Measurements from ENCODE around the gene NKTR.
"Not testable (repeated sequence)": the region's sequence is repeated elsewhere in the genome, so short reads cannot be mapped to it uniquely, and the experiment has no call there.

Gene NKTR

DNA sequence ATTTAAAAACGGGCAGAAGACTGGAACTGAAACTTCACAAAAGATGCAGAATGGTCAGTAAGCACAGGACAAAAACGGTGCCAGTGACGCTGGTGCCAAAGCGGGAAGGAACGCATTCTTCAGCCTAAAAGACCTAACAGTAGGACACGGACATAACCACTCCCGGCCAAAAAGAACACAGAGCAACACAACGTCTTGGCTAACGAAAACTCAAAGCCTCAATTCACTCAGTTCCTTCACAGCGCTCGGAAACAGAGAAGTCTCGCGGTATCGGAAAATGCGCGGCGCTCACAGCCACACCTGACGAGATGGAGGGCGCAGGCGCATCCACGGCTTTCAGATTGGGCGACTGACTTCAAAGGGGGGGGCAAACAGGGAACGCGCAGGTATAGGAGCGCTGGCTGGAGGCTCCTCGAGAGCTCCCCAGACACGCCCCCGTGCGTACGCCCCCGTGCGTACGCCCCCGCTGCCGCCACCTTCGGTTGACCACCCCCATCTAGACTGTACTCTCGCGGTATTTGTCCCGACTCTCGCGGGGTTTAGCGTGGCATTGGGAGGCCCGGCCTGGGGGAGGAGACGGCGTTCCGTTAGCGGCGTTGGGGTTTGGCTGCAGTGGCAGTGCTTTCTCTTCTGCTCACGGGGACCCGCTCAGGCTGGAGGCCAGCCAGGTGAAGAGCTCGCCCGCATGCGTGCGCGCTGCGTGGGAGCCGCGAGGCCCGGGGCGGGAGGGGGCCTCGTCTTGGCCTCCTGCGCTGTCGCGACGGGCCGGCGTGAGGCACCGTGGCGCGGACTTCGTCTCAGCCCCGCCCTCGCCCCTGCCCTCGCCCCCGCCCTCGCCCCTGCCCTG lies at the start of gene NKTR:
Gene NKTR (plus strand): TSS at position 576 of the 847 bp plus-strand sequence. CDS start 321 bp downstream, outside the sequence.
- intact Hi-C loops (cut with DNase I): loop anchor here (5.0 kb wide), 1 partner anchor 52 kb away; the partner anchor contains the start of gene ZBTB47
- peak; percentile 86 to 99 (median 95) for DNase-seq

GRCh38 chr3:42552830-42553229 lies 47.7 kb upstream of the NKTR start:
- peak in 2 of 42 donors; percentile 35 to 41 for DNase-seq
- intact Hi-C loops (cut with DNase I): no loop called here

DNA sequence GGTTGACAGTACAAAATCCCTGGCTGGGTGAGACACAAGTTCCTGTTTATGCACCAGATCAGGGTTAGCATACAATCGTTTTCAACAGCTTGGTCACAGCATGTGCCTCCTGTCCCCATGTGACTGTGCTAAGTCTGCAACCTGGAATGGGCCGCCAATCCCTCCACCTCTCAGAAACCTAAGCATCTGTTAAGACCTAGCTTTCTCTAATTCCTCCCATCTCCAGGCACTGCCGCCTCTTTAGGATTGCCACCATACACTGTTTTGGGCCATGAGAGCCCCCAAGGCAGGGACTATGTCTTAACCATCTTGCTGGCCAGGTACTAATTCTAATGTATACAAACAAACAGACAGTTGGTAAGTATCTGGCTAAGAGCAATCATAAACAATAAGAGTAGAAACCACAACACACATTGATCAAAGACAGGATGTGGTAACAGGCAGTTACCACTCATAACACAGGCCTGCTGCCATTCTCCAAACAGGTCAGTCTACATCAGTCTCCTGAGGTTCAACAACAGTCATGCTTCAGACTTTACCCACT lies 44.3 kb upstream of the NKTR start:
- peak in 2 of 42 donors; percentile 3 to 31 for DNase-seq
- intact Hi-C loops (cut with DNase I): no loop called here

GRCh38 chr3:42556817-42557216 lies 43.7 kb upstream of the NKTR start:
- peak in 25 of 42 donors; percentile 16 to 72 (median 45) for DNase-seq
- intact Hi-C loops (cut with DNase I): not testable (repeated sequence)

GRCh38 chr3:42557854-42558253 lies 42.6 kb upstream of the NKTR start:
- peak in 2 of 42 donors; percentile 26 to 29 for DNase-seq
- intact Hi-C loops (cut with DNase I): no loop called here

DNA sequence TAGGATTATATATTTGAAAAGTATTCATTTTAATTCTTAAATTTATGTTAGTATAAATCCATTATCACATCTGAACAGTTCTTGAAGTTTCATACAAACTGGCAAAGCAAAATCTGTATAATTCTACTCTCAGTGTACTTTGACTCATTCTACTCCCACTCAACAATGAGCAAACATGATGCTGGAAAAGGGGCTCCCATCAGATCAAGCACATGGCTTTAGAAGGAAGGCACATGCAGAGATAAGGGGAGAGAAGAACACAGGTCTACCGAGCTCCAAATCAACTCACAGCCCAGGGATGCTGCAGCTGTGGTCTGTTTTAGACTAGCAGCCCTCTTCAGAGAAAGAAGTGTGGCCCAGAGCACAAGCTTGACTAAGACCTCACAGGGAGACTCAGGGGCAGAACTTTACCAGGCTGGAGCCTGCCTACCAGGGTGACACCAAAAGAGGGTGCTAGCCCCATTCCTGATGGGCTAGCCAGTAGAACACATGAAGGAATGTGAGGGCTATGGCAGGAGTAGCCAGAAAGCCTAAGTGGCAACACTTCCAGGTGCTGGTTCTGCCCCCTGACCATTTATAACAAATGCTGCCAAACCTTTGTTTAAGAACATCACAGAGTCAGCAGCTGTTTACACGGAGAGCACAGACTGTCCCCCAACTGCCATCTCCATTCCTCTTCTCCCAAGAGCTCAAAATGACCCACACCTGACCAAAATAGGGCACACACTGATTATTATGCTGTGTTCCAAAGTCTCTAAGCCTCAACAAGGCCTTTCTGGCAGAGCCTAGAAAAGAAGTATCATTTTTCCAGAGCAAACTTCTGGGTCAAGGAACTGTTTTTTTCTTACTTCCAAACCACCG lies 38.2 kb upstream of the NKTR start:
- DNase-seq: peak in 9 of 42 donors; percentile 14 to 41 (median 25)
- intact Hi-C loops (cut with DNase I): no loop called here

DNA sequence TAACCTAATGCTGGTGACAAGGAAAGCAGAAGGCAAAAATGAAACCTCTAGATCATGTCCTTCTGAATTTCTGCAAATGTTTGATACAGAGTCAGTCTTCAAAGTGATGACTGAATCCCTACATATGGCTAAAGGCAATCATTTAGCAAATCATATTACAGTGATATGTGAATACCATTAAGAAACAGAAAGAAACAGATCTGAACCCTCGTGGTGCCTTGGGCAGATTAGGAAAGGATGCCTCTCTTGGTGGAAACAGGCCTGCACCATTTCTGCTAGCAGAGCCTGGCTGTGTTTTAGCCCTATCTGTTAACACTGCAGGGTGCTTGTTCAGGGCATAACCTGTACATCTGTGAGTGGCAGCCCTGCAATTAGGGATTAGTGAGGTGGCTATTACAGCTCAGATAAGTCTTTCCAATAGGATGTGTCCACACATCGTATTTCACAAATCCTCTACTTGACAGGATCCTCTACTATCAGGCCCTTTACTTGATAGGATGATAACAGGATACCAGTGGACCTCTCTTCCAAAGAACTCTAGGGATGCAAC lies 30.8 kb upstream of the NKTR start:
- peak in 1 of 42 donors; percentile 16 for DNase-seq
- intact Hi-C loops (cut with DNase I): no loop called here

- intact Hi-C loops (cut with DNase I): no loop called here
- DNase-seq: peak in 37 of 42 donors; percentile 16 to 84 (median 61)
Measured at GRCh38 chr3:42572278-42572677, 28.2 kb upstream of the NKTR start.

- intact Hi-C loops (cut with DNase I): no loop called here
- no peak for DNase-seq
Measured at GRCh38 chr3:42575137-42575741, 25.2 kb upstream of the NKTR start.

GRCh38 chr3:42578054-42578453 lies 22.4 kb upstream of the NKTR start:
- no peak for DNase-seq
- intact Hi-C loops (cut with DNase I): no loop called here

DNA sequence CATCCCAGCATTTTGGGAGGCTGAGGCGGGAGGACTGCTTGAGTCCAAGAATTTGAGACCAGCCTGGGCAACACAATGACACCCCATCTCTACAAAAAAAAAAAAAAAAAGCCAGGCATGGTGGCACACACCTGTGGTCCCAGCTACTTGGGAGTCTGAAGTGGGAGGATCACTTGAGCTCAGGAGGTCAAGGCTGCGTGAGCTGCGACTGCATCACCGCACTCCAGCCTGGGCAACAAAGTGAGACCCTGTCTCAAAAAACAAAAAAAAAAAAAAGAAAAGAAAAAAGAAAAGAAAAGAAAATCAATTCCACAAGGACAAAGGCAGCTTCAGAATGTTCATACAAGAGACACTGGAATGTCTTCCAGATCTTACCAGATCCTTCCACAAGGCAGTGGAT lies 21.1 kb upstream of the NKTR start:
- intact Hi-C loops (cut with DNase I); DNase-seq: not testable (repeated sequence)

DNA sequence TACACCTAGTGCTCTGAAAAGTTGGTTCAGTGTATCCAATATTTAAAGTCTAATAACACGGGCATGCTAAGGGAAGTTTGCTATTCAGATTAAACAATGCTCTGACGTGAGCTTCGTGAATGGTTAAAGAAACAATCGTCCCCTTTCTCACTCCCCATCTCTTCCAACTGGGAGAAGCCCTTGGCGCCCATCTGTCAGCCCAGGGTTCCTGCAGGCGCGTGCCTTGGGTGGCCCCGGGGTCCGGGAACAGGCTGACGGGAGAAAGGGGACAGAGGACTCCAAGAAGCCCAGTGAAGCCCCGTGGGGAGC lies 19.1 kb upstream of the NKTR start:
- DNase-seq: peak in 6 of 42 donors; percentile 17 to 60 (median 32)
- intact Hi-C loops (cut with DNase I): loop anchor here (5.0 kb wide), 1 partner anchor 166 kb away; no protein-coding TSS in a partner anchor

DNA sequence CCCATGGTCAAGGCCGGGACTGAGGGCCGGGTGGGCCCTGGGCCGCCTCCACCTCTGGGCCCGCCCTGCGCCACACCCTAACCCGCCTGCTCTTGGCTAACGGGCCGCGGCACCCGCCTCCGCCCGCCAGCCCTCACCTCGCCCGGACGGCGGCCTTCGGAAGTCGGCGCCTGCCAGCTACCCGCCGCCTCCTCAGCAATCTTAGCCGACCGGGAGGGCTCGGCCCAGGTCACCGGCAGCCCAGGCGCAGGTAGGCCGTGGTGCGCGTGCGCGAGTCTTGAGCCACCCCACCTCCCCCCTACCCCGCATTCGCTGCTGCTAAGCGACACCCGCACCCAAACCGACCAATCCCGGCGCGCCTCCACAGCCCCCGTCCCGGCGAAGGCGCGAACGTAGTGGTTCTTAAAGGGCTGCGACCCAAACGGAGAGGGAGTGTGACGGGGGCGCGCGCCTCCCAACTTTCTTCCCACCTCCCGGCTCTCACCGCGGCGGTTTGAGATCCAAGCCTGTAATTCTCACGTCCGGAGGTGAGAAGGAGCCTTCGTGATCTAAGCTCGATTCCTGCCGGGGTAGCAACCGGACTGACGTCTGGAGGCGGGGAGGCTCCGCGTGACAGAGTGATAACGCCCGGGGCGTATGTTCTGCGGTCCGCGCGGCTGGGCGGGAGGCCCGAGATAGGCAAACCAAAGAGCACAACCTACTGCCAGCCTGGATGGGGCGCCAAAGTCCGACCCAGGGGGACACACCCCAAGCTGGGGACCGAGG lies 18.6 kb upstream of the NKTR start, which contains the start of gene SEC22C:
Gene SEC22C (minus strand): TSS at position 259 of the 765 bp plus-strand sequence. CDS start 12,921 bp downstream, outside the sequence.
- intact Hi-C loops (cut with DNase I): loop anchor here (5.0 kb wide), 1 partner anchor 165 kb away; no protein-coding TSS in a partner anchor
- peak; percentile 94 to 99 (median 98) for DNase-seq

DNA sequence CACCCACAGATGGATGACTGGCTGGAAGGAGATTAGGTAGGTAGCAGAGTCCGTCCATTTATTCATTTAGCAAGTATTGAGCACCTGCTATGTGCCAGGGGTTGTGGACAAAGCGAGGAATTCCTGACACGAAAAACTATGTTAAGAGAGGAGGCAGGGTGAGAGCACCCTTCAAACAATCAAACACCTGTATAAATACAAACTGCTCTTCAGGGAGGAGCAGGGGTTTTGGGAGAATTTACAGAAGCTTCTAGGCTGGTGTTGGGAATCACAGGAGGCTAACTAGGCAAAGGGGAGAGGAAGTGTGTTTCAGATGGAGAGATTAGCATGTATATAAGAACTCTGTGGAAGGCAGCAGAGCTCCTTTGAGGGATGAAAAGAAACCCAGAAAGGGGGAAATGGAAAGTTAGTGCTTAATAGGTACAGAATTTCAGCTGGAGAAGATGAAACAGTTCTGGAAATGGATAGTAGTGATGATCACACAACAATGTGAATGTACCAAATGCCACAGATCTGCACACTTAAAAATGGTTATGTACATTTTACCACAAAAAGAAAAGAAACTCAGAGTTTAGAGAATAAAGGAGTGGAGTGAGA lies 17.9 kb upstream of the NKTR start:
- intact Hi-C loops (cut with DNase I): loop anchor here (5.0 kb wide), 1 partner anchor 165 kb away; no protein-coding TSS in a partner anchor
- DNase-seq: no peak

GRCh38 chr3:42588625-42589024 lies 11.9 kb upstream of the NKTR start:
- DNase-seq: no peak
- intact Hi-C loops (cut with DNase I): no loop called here

GRCh38 chr3:42589382-42590109 lies 10.9 kb upstream of the NKTR start:
- intact Hi-C loops (cut with DNase I): no loop called here
- no peak for DNase-seq
